GM19351 (cell line): ENCODE data around the gene SEMA3F.
"Not testable (repeated sequence)": the region's sequence is repeated elsewhere in the genome, so short reads cannot be mapped to it uniquely, and the experiment has no call there.

Experiments used
- ATAC-seq: cut with Tn5 transposase; IDR thresholded peaks from one replicate; pipeline ENCODE4 v1.9.1; 2021; ENCODE audit warnings: mild to moderate bottlenecking, moderate library complexity; ENCODE audit not compliant: unreplicated experiment

The SEMA3F gene

GRCh38 chr3:50207359-50208042 is 52.4 kb downstream of the SEMA3F start:
- ATAC-seq = no peak

- ATAC-seq = no peak
Measured at GRCh38 chr3:50208677-50209344, 53.7 kb downstream of the SEMA3F start.

- no peak for ATAC-seq
Measured at GRCh38 chr3:50210176-50210509, 55.0 kb downstream of the SEMA3F start.

GRCh38 chr3:50210510-50211367 is 55.6 kb downstream of the SEMA3F start:
- ATAC-seq = no peak

GRCh38 chr3:50211368-50211717 is 56.2 kb downstream of the SEMA3F start:
- ATAC-seq = not testable (repeated sequence)

- no peak for ATAC-seq
Measured at GRCh38 chr3:50211930-50212329, 56.8 kb downstream of the SEMA3F start.

GRCh38 chr3:50212502-50212901 is 57.4 kb downstream of the SEMA3F start:
- ATAC-seq = no peak

GRCh38 chr3:50212971-50213370 is 57.8 kb downstream of the SEMA3F start:
- ATAC-seq = no peak

GRCh38 chr3:50213373-50213772 is 58.2 kb downstream of the SEMA3F start:
- no peak for ATAC-seq

- no peak for ATAC-seq
Measured at GRCh38 chr3:50214824-50215223, 59.7 kb downstream of the SEMA3F start.

GRCh38 chr3:50215529-50215928 is 60.4 kb downstream of the SEMA3F start:
- ATAC-seq = no peak

GRCh38 chr3:50217681-50218080 is 62.6 kb downstream of the SEMA3F start:
- ATAC-seq = no peak

- no peak for ATAC-seq
Measured at GRCh38 chr3:50218448-50218847, 63.3 kb downstream of the SEMA3F start.

GRCh38 chr3:50219285-50219684 is 64.2 kb downstream of the SEMA3F start:
- ATAC-seq = no peak

- no peak for ATAC-seq
Measured at GRCh38 chr3:50220109-50220508, 65.0 kb downstream of the SEMA3F start.

- ATAC-seq = no peak
Measured at GRCh38 chr3:50221051-50221410, 65.9 kb downstream of the SEMA3F start.

- no peak for ATAC-seq
Measured at GRCh38 chr3:50221411-50222168, 66.5 kb downstream of the SEMA3F start.

- ATAC-seq = no peak
Measured at GRCh38 chr3:50222169-50222528, 67.0 kb downstream of the SEMA3F start.

GRCh38 chr3:50224639-50225038 is 69.5 kb downstream of the SEMA3F start:
- ATAC-seq = no peak

GRCh38 chr3:50226888-50227389 is 71.8 kb downstream of the SEMA3F start:
- no peak for ATAC-seq
